ENCODE measurements around the gene TGFB1I1.
"Not testable (repeated sequence)": the region's sequence is repeated elsewhere in the genome, so short reads cannot be mapped to it uniquely, and the experiment has no call there.

TGFB1I1 gene

DNA sequence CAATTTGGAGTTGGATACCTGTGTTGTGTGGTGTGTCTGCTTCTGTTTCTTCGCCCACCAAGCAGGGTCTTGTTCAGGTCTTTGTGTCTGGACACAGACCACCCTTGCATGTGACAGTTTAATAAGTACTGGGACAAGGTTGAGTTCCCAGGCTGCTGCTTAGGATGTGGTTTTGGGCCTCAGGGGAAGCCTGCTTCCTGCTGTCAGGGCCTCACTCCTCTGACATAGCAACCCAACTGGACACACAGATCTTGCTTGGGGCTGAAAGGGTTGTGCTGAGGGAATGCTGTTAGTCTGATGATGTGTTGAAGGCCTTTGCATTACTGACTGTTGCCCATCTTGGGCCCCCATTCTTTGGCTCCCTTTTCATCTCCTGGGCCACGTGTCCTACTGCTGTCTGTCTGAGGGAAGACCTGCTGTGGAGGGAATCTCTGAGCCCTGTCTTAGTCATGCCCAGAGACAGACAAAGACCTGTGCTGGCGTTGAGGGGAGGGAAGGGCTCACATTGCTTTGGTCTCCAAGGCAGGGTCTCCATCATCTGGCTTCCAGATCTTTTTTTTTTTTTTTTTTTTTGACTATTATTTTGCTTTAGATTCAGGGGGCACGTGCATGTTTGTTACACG, 4.7 kb upstream of the TGFB1I1 start:
- DNase-seq (ENCODE audit: insufficient read length, low spot score) (no peak), FAIRE-seq (no peak)

GRCh38 chr16:31467858-31468257, 4.1 kb upstream of the TGFB1I1 start:
- no peak for FAIRE-seq
- DNase-seq (ENCODE audit: insufficient read length, low spot score) = no peak

GRCh38 chr16:31470615-31471014, 1.3 kb upstream of the TGFB1I1 start:
- DNase-seq (ENCODE audit: insufficient read length, low spot score) (no peak), FAIRE-seq (no peak)

- no peak for DNase-seq (ENCODE audit: insufficient read length, low spot score)
These were observed 594 bp upstream of the TGFB1I1 start for GRCh38 chr16:31471241-31471874.

GRCh38 chr16:31472709-31473203, 804 bp downstream of the TGFB1I1 start:
- FAIRE-seq (peak; percentile 31), DNase-seq (ENCODE audit: insufficient read length, low spot score) (peak; percentile 89)

More at GRCh38 chr16:31471241-31471874, 594 bp upstream of the TGFB1I1 start:
- peak; percentile 40 for FAIRE-seq

GRCh38 chr16:31473264-31473984, 1.5 kb downstream of the TGFB1I1 start:
- DNase-seq (ENCODE audit: insufficient read length, low spot score) (no peak), FAIRE-seq (no peak)

GRCh38 chr16:31474173-31474714, 2.3 kb downstream of the TGFB1I1 start:
- no peak for DNase-seq (ENCODE audit: insufficient read length, low spot score)
- no peak for FAIRE-seq

DNA sequence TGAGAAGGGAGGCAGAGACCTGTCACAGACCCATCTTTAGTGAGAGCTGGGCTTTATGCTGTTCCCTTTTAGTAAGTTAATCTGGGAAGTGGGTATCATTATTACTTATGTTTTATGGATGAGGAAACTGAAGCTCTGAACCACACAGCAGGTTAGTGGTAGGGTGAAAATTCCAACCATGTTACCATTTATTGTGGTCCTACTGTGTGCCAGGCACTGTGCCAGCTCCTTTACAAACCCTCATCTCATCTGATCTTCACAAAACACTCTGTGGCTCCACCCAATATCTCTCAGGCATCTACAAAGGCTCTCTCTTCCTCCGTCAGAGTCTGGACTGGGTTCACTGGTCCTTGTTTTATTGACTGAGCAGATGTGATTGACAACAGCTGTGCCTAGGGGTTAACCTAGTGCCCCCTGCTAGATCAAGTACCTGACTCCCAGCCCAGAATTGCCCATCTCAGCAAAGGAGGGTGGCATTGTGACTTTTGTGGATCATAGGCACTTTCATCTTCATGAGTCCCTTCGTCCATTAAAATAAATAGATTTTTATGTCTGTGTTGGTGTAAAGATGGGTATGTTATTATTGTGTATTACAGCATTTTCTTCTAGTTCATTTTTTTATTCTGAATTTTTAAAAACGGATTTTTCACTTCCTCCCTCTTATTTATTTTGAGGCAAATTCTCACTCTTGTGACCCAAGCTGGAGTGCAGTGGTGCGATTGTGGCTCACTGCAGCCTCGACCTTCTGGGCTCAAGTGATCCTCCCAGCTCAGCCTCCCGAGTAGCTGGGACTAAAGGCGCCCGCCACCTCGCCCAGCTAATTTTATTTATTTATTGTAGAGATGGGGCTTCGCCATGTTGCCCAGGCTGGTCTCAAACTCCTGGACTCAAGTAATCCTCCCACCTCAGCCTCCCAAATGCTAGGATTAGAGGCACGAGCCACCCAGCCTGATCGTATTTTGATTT, 3.1 kb downstream of the TGFB1I1 start:
- DNase-seq (ENCODE audit: insufficient read length, low spot score) (no peak), FAIRE-seq (no peak)

DNA sequence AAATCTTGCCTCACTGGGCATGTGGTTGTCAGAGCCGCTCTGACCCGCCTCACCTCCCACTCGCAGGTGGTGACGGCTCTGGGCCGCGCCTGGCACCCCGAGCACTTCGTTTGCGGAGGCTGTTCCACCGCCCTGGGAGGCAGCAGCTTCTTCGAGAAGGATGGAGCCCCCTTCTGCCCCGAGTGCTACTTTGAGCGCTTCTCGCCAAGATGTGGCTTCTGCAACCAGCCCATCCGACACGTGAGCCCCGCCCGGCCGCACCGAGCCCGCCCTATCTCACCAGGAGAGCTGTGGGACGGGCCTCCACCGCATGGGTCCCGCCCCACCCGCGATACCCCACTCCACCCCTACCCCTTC, 4.0 kb downstream of the TGFB1I1 start:
- FAIRE-seq (no peak), DNase-seq (ENCODE audit: insufficient read length, low spot score) (no peak)

DNA sequence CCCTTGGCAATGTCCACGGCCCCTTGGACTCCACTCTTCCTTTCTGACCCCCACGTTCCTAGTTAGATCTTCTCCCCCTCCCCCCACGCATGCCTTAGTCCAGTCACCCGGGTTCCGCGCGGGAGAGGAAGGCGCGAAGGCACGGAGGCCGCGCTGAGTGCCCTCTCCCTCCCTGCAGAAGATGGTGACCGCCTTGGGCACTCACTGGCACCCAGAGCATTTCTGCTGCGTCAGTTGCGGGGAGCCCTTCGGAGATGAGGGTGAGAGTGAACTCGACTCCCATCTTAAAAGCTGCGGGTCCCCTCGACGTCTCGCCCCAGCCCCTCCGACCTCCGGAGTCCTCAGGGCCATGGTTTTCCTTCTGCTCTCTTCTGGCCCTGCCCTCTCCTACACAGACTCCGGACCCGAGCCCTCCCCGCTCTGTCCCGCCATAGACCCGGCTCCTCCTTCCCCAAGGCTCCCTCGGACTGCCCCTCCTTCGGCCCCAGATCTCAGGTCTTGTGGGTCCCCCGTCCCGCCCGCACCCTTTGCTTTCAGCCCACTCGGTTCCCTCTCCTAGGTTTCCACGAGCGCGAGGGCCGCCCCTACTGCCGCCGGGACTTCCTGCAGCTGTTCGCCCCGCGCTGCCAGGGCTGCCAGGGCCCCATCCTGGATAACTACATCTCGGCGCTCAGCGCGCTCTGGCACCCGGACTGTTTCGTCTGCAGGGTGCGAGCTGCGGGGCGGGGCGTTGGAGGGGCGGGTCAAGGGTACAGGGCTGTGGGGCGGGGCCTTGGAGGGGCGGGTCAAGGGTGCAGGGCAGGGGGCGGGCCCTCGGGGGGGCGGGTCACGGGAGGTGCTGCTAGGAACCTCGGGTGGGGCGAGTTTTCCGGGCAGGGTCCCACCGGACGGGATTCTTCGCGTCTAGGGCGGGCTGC, 4.6 kb downstream of the TGFB1I1 start:
- FAIRE-seq (no peak), DNase-seq (ENCODE audit: insufficient read length, low spot score) (no peak)

- no peak for FAIRE-seq
- no peak for DNase-seq (ENCODE audit: insufficient read length, low spot score)
These were observed 5.6 kb downstream of the TGFB1I1 start for GRCh38 chr16:31477220-31478216.

GRCh38 chr16:31478956-31479355, 7.0 kb downstream of the TGFB1I1 start:
- FAIRE-seq (no peak), DNase-seq (ENCODE audit: insufficient read length, low spot score) (no peak)

GRCh38 chr16:31479751-31480150, 7.8 kb downstream of the TGFB1I1 start:
- FAIRE-seq = no peak

DNA sequence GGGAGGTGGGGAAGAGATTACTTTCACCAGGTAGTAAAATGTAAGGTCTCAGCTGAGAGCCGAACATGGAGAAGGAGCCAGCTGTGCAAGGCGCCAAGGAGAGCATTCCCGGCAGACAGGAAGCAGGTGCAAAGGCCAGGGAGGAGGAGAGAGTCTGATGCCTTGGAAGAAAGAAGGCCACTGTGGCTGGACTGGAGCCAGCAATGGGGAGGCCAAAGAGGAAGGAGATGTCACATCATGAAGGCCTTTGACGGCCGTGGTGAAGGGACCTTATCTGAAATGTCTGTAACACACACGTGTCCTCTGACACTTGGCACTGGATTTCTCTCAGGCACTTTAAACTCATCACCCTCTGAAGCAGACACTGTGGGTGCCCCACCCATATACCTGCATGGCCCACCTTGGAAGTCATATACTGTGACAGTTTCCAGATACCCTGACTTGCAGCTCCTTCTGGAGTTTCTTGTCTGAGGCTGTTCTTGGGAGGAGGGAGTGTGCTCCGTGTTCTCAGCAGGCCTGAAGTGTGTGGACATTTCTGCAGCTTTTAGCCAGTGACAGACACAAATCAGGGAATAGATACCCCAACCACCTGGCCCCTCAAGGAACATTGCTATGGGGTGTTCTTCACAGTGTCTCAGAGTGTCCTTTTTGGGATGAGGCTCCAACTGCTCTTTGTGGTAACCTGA, 9.0 kb downstream of the TGFB1I1 start:
- no peak for DNase-seq (ENCODE audit: insufficient read length, low spot score)
- no peak for FAIRE-seq

More at GRCh38 chr16:31479751-31480150, 7.8 kb downstream of the TGFB1I1 start:
- no peak for DNase-seq (ENCODE audit: insufficient read length, low spot score)

DNA sequence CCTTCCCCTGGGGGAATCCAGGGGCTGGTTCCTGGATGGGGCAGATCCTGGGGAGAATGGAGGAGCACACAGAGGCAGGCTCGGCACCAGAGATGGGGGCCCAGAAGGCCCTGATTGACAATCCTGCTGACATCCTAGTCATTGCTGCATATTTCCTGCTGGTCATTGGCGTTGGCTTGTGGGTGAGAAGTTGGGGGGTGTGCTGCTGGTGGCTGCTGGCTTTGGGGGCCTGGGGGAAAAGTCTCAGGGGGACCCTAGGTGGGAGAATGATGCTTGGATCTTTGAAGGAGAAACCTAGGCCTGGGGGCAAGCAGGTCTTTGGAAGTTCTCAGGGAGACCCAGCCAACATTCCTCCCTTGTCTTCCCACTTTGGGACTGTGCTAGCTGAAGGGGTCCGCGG, 11.1 kb downstream of the TGFB1I1 start, which contains the start of gene SLC5A2:
Gene SLC5A2, plus strand, starts transcription at position 43 of the 400 bp plus-strand sequence. Its CDS starts 14 bp downstream, at position 57.
- no peak for DNase-seq (ENCODE audit: insufficient read length, low spot score)
- no peak for FAIRE-seq

GRCh38 chr16:31484048-31484447, 12.1 kb downstream of the TGFB1I1 start:
- not testable (repeated sequence) for FAIRE-seq; DNase-seq (ENCODE audit: insufficient read length, low spot score)

- DNase-seq (ENCODE audit: insufficient read length, low spot score) (no peak), FAIRE-seq (no peak)
These were observed 12.7 kb downstream of the TGFB1I1 start for GRCh38 chr16:31484491-31485171.
